Trophoblast cell (in vitro differentiated cells and primary cell): Measurements from ENCODE around the gene KATNAL1.

Source experiments
- DNase-seq, 2 donors: peaks; one replicate each; pipeline ENCODE4 v3.0.0-alpha.2; 2016
- H2AFZ ChIP-seq: 2 replicates; pipeline ENCODE4 v1.6.1; 2013; ENCODE audit warnings: low read length, moderate library complexity, mild to moderate bottlenecking; ENCODE audit not compliant: insufficient read depth, poor library complexity
- H2AK5ac ChIP-seq: 2 replicates; pipeline ENCODE4 v1.6.1; 2013; ENCODE audit warnings: mild to moderate bottlenecking, low read length
- H2BK120ac ChIP-seq: 2 replicates; pipeline ENCODE4 v1.6.1; 2013; ENCODE audit warnings: low read length, mild to moderate bottlenecking, moderate library complexity; ENCODE audit not compliant: insufficient read depth, poor library complexity
- H2BK12ac ChIP-seq: 2 replicates; pipeline ENCODE4 v1.6.1; 2013; ENCODE audit warnings: mild to moderate bottlenecking, low read length, moderate library complexity
- H2BK5ac ChIP-seq: 2 replicates; pipeline ENCODE4 v1.6.1; 2013; ENCODE audit warnings: low read length, low read depth, moderate library complexity, mild to moderate bottlenecking; ENCODE audit not compliant: poor library complexity
- H3K14ac ChIP-seq: 2 replicates; pipeline ENCODE4 v1.6.1; 2013; ENCODE audit warnings: mild to moderate bottlenecking, low read length
- H3K18ac ChIP-seq: 2 replicates; pipeline ENCODE4 v1.6.1; 2013; ENCODE audit warnings: mild to moderate bottlenecking, low read length
- H3K23ac ChIP-seq: 2 replicates; pipeline ENCODE4 v1.6.1; 2013; ENCODE audit warnings: low read length
- H3K27ac ChIP-seq: 2 replicates; pipeline ENCODE4 v1.5.1; 2013; ENCODE audit warnings: low read depth, mild to moderate bottlenecking, inconsistent platforms, low read length, moderate library complexity
- H3K27me3 ChIP-seq: 2 replicates; pipeline ENCODE4 v1.6.1; 2013; ENCODE audit warnings: inconsistent platforms, mild to moderate bottlenecking, low read length, moderate library complexity; ENCODE audit not compliant: insufficient read depth
- H3K36me3 ChIP-seq, 2 experiments: 1 replicate in 1 of 2; 2 replicates in 1 of 2; pipeline ENCODE4 v1.6.1; 2013; ENCODE audit warnings: low read length in 2 of 2, mild to moderate bottlenecking in 2 of 2, moderate library complexity in 1 of 2; ENCODE audit not compliant: insufficient read depth in 2 of 2, control insufficient read depth in 1 of 2
- H3K4ac ChIP-seq: 2 replicates; pipeline ENCODE4 v1.6.1; 2013; ENCODE audit warnings: low read depth, mild to moderate bottlenecking, low read length, moderate library complexity
- H3K4me1 ChIP-seq, 2 experiments: 1 replicate in 1 of 2; 2 replicates in 1 of 2; pipeline ENCODE4 v1.6.1; 2013; ENCODE audit warnings: low read length in 2 of 2, mild to moderate bottlenecking in 2 of 2, moderate library complexity in 1 of 2; ENCODE audit not compliant: insufficient read depth in 2 of 2, control insufficient read depth in 1 of 2
- H3K4me2 ChIP-seq: 2 replicates; pipeline ENCODE4 v1.6.1; 2013; ENCODE audit warnings: inconsistent platforms, mild to moderate bottlenecking, low read length, moderate library complexity
- H3K4me3 ChIP-seq: 2 replicates; pipeline ENCODE4 v1.5.1; 2013; ENCODE audit warnings: mild to moderate bottlenecking, low read depth, low read length, inconsistent platforms
- H3K79me1 ChIP-seq: one replicate; pipeline ENCODE4 v1.6.1; 2013; ENCODE audit warnings: low read length
- H3K79me2 ChIP-seq: 2 replicates; pipeline ENCODE4 v1.6.1; 2013; ENCODE audit warnings: low read length, mild to moderate bottlenecking; ENCODE audit not compliant: control insufficient read depth, insufficient read depth, poor library complexity
- H3K9ac ChIP-seq: 2 replicates; pipeline ENCODE4 v1.6.1; 2013; ENCODE audit warnings: mild to moderate bottlenecking, low read length
- H3K9me3 ChIP-seq: 2 replicates; pipeline ENCODE4 v1.6.1; 2013; ENCODE audit warnings: low read depth, mild to moderate bottlenecking, control low read depth, inconsistent platforms, low read length; ENCODE audit not compliant: insufficient read depth
- H4K12ac ChIP-seq: 2 replicates; pipeline ENCODE4 v1.6.1; 2013; ENCODE audit warnings: low read depth, mild to moderate bottlenecking, low read length, moderate library complexity
- H4K8ac ChIP-seq: 2 replicates; pipeline ENCODE4 v1.6.1; 2013; ENCODE audit warnings: low read depth, mild to moderate bottlenecking, low read length, moderate library complexity
- H4K91ac ChIP-seq: one replicate; pipeline ENCODE4 v1.6.1; 2013; ENCODE audit warnings: low read depth, mild to moderate bottlenecking, low read length, moderate library complexity
- WGBS: extraction: QIAGEN DNeasy Blood & Tissue Kit; methylation state at CpG from one replicate; pipeline ENCODE4 v1.1.7; 2013; ENCODE audit warnings: missing lambda C conversion rate; ENCODE audit not compliant: insufficient read length, insufficient coverage; ENCODE audit errors: extremely low coverage; 5-methylcytosine and 5-hydroxymethylcytosine counted together

Gene KATNAL1

GRCh38 chr13:30163441-30163840 lies 143.9 kb downstream of the KATNAL1 start:
- peaks cover 4 to 10% of the 10 kb centered on the region in 2 experiments for H3K4me1 ChIP-seq
- no peak overlapping the region for H3K14ac ChIP-seq
- no peak overlapping the region for H2AFZ ChIP-seq
- H3K4me3 ChIP-seq = no peak overlapping the region
- no peaks in the 10 kb centered on the region for H3K36me3 ChIP-seq
- no peak overlapping the region for H2BK5ac ChIP-seq
- no peak overlapping the region for H3K4me2 ChIP-seq
- no CpG with 5 or more reads among the region's 2 CpGs for WGBS
- peaks cover 5% of the 10 kb centered on the region for H3K79me1 ChIP-seq
- H3K4ac ChIP-seq = no peak overlapping the region
- no peak overlapping the region for H2BK120ac ChIP-seq
- H3K27ac ChIP-seq = no peak overlapping the region
- no peaks in the 10 kb centered on the region for H3K27me3 ChIP-seq
- H3K9me3 ChIP-seq = no peaks in the 10 kb centered on the region
- H3K18ac ChIP-seq = no peak overlapping the region
- no peak for DNase-seq
- H3K79me2 ChIP-seq = no peaks in the 10 kb centered on the region
- H3K23ac ChIP-seq = no peak overlapping the region
- H4K8ac ChIP-seq = no peak overlapping the region
- no peak overlapping the region for H3K9ac ChIP-seq
- no peak overlapping the region for H4K91ac ChIP-seq
- no peak overlapping the region for H2AK5ac ChIP-seq
- H4K12ac ChIP-seq = no peak overlapping the region
- no peak overlapping the region for H2BK12ac ChIP-seq

- H4K8ac ChIP-seq = no peak overlapping the region
- peak overlapping the region; percentile 45 for H4K91ac ChIP-seq
- no peak overlapping the region for H3K4me2 ChIP-seq
Measured at GRCh38 chr13:30159446-30159839, 147.9 kb downstream of the KATNAL1 start.

GRCh38 chr13:30158774-30159445 lies 148.4 kb downstream of the KATNAL1 start:
- Histone ChIP-seq H3K79me2 (peaks cover 3% of the 10 kb centered on the region), H2AFZ (no peak overlapping the region), H4K8ac (peak overlapping the region; percentile 55), H3K36me3 (no peaks in the 10 kb centered on the region), H3K27me3 (no peaks in the 10 kb centered on the region), H3K79me1 (peaks cover 18% of the 10 kb centered on the region), H2BK120ac (peak overlapping the region; percentile 82), H3K4ac (peak overlapping the region; percentile 5), H2AK5ac (peak overlapping the region; percentile 68), H3K23ac (no peak overlapping the region), H3K14ac (peak overlapping the region; percentile 28), H2BK12ac (peak overlapping the region; percentile 90), H3K27ac (peak overlapping the region; percentile 44), H3K9ac (no peak overlapping the region), H4K91ac (peak overlapping the region; percentile 84), H4K12ac (no peak overlapping the region), H3K4me1 (peaks cover 24 to 34% of the 10 kb centered on the region in 2 experiments), H3K4me2 (no peak overlapping the region), H2BK5ac (peak overlapping the region; percentile 78), H3K18ac (no peak overlapping the region), H3K4me3 (no peak overlapping the region), H3K9me3 (no peaks in the 10 kb centered on the region)
- DNase-seq = no peak
- WGBS = no CpG with 5 or more reads among the region's 8 CpGs

More at GRCh38 chr13:30159446-30159839, 147.9 kb downstream of the KATNAL1 start:
- Histone ChIP-seq H4K12ac (no peak overlapping the region), H3K79me2 (peaks cover 3% of the 10 kb centered on the region), H3K14ac (peak overlapping the region; percentile 20), H2BK12ac (peak overlapping the region; percentile 43), H3K27ac (peak overlapping the region; percentile 31), H3K27me3 (no peaks in the 10 kb centered on the region), H3K36me3 (no peaks in the 10 kb centered on the region), H3K4me3 (no peak overlapping the region), H3K79me1 (peaks cover 18% of the 10 kb centered on the region), H3K9ac (no peak overlapping the region), H3K23ac (no peak overlapping the region), H3K9me3 (no peaks in the 10 kb centered on the region), H3K18ac (no peak overlapping the region), H3K4ac (no peak overlapping the region), H2AK5ac (no peak overlapping the region), H3K4me1 (peaks cover 21 to 32% of the 10 kb centered on the region in 2 experiments), H2AFZ (no peak overlapping the region), H2BK120ac (peak overlapping the region; percentile 22), H2BK5ac (no peak overlapping the region)
- no peak for DNase-seq
- no CpG with 5 or more reads among the region's 4 CpGs for WGBS

GRCh38 chr13:30157616-30157993 lies 149.7 kb downstream of the KATNAL1 start:
- peak overlapping the region; percentile 30 for H4K8ac ChIP-seq
- peak overlapping the region; percentile 78 for H2BK5ac ChIP-seq
- H3K4ac ChIP-seq = peak overlapping the region; percentile 40
- H3K23ac ChIP-seq = no peak overlapping the region
- H3K79me2 ChIP-seq = peaks cover 3% of the 10 kb centered on the region
- peaks cover 27 to 37% of the 10 kb centered on the region in 2 experiments for H3K4me1 ChIP-seq
- no peaks in the 10 kb centered on the region for H3K27me3 ChIP-seq
- H3K9me3 ChIP-seq = no peaks in the 10 kb centered on the region
- no peak overlapping the region for H3K9ac ChIP-seq
- WGBS = no CpG with 5 or more reads among the region's 7 CpGs
- H2AK5ac ChIP-seq = no peak overlapping the region
- peak overlapping the region; percentile 37 for H4K12ac ChIP-seq
- H3K27ac ChIP-seq = peak overlapping the region; percentile 88
- H3K36me3 ChIP-seq = no peaks in the 10 kb centered on the region
- H3K4me3 ChIP-seq = no peak overlapping the region
- H3K4me2 ChIP-seq = no peak overlapping the region
- H3K18ac ChIP-seq = peak overlapping the region; percentile 52
- peaks cover 18% of the 10 kb centered on the region for H3K79me1 ChIP-seq
- DNase-seq = peak; percentile 79 to 87
- peak overlapping the region; percentile 94 for H2BK120ac ChIP-seq
- peak overlapping the region; percentile 86 for H2BK12ac ChIP-seq
- peak overlapping the region; percentile 70 for H3K14ac ChIP-seq
- H4K91ac ChIP-seq = peak overlapping the region; percentile 93
- H2AFZ ChIP-seq = no peak overlapping the region
